GM19023 (cell line): ENCODE results near the gene FAM193B.
A peak's percentile ranks its signal among the peaks of the same experiment; 100 is the strongest.

ENCODE experiments used
- ATAC-seq: cut with Tn5 transposase; IDR thresholded peaks from one replicate; pipeline ENCODE4 v1.9.1; 2021; ENCODE audit warnings: mild to moderate bottlenecking, moderate library complexity; ENCODE audit not compliant: unreplicated experiment

FAM193B gene

GRCh38 chr5:177554474-177555111 is at the start of gene FAM193B:
Gene FAM193B, minus strand, starts transcription at chr5:177554563. Its CDS starts 105 bp downstream, at chr5:177554458.
- ATAC-seq: peak; percentile 89

- no peak for ATAC-seq
These were observed 49.8 kb upstream of the FAM193B start for GRCh38 chr5:177604116-177604521.

- no peak for ATAC-seq
These were observed 49.3 kb upstream of the FAM193B start for GRCh38 chr5:177603631-177604030.

GRCh38 chr5:177602458-177602830 is 48.1 kb upstream of the FAM193B start:
- no peak for ATAC-seq

- ATAC-seq: no peak
These were observed 47.5 kb upstream of the FAM193B start for GRCh38 chr5:177601577-177602457.

GRCh38 chr5:177601126-177601525 is 46.8 kb upstream of the FAM193B start:
- ATAC-seq: no peak

- no peak for ATAC-seq
These were observed 46.2 kb upstream of the FAM193B start for GRCh38 chr5:177600508-177601018.

- ATAC-seq: peak; percentile 83
These were observed 45.6 kb upstream of the FAM193B start, which contains the start of gene B4GALT7 for GRCh38 chr5:177599731-177600507. Gene B4GALT7, plus strand, starts transcription at chr5:177600132. Its CDS starts 79 bp downstream, at chr5:177600211.

GRCh38 chr5:177598477-177598876 is 44.1 kb upstream of the FAM193B start:
- no peak for ATAC-seq

- no peak for ATAC-seq
These were observed 42.4 kb upstream of the FAM193B start for GRCh38 chr5:177596775-177597238.

GRCh38 chr5:177595991-177596774 is 41.8 kb upstream of the FAM193B start:
- ATAC-seq: no peak

GRCh38 chr5:177595026-177595585 is 40.7 kb upstream of the FAM193B start:
- no peak for ATAC-seq

- no peak for ATAC-seq
These were observed 39.7 kb upstream of the FAM193B start for GRCh38 chr5:177594071-177594470.

- no peak for ATAC-seq
These were observed 39.1 kb upstream of the FAM193B start for GRCh38 chr5:177593511-177593910.

GRCh38 chr5:177592905-177593304 is 38.5 kb upstream of the FAM193B start:
- ATAC-seq: no peak

GRCh38 chr5:177592010-177592834 is 37.9 kb upstream of the FAM193B start, which contains the start of gene TMED9:
Gene TMED9, plus strand, starts transcription at chr5:177592203. Its CDS starts 12 bp downstream, at chr5:177592215.
- ATAC-seq: peak; percentile 92

- ATAC-seq: no peak
These were observed 37.3 kb upstream of the FAM193B start for GRCh38 chr5:177591690-177592009.

- ATAC-seq: no peak
These were observed 36.0 kb upstream of the FAM193B start for GRCh38 chr5:177590406-177590805.

GRCh38 chr5:177588413-177588909 is 34.1 kb upstream of the FAM193B start:
- ATAC-seq: no peak
